GM13976 (cell line): Measurements from ENCODE around the gene RHBDL1.

Experiments
- DNase-seq: peaks from one replicate; pipeline ENCODE4 v3.0.0; 2012; ENCODE audit warnings: low spot score
- CTCF ChIP-seq: IDR thresholded peaks from 2 replicates; pipeline ENCODE4 v1.5.1; 2012; ENCODE audit warnings: borderline replicate concordance, mild to moderate bottlenecking; ENCODE audit not compliant: insufficient read depth; ENCODE audit errors: extremely low read depth, missing control alignments, control extremely low read depth
- in situ Hi-C: fragments of 300-500 bp; cut with MboI; formaldehyde crosslinking; loops from one replicate; pipeline ENCODE4 v1.12.0; 2022; ENCODE audit warnings: low sequenced_read_pairs, mixed read lengths, inconsistent platforms; ENCODE audit not compliant: unreplicated experiment

RHBDL1 gene

GRCh38 chr16:694187-694862 lies 18.9 kb downstream of the RHBDL1 start:
- TF ChIP-seq CTCF: no peak
- no peak for DNase-seq
- in situ Hi-C loops: no loop called here

GRCh38 chr16:694863-695354 lies 19.4 kb downstream of the RHBDL1 start:
- no peak for TF ChIP-seq CTCF
- in situ Hi-C loops: no loop called here
- DNase-seq: no peak

- in situ Hi-C loops: no loop called here
- DNase-seq: peak; percentile 88
- no peak for TF ChIP-seq CTCF
These were observed 20.1 kb downstream of the RHBDL1 start for GRCh38 chr16:695355-696089.

- DNase-seq: no peak
- TF ChIP-seq CTCF: no peak
- in situ Hi-C loops: no loop called here
These were observed 23.6 kb downstream of the RHBDL1 start for GRCh38 chr16:698911-699671.

GRCh38 chr16:700684-701584 lies 25.5 kb downstream of the RHBDL1 start:
- in situ Hi-C loops: no loop called here
- peak; percentile 70 for DNase-seq
- no peak for TF ChIP-seq CTCF
